DND-41 (cell line): ENCODE results near the gene RHOT1.

Experiments used
- ATAC-seq: fragments of 200-7000 bp; cut with Tn5 transposase; 3 replicates; pipeline ENCODE4 v1.9.1; 2021; ENCODE audit warnings: low read depth; ENCODE audit not compliant: insufficient read depth
- DNase-seq: peaks from one replicate; pipeline ENCODE4 v3.0.0-alpha.2; 2020
- H2AFZ ChIP-seq: 2 replicates; pipeline ENCODE4 v1.6.0; 2012; ENCODE audit warnings: low read depth, low read length
- H3K27ac ChIP-seq: 2 replicates; pipeline ENCODE4 v1.5.1; 2012; ENCODE audit warnings: low read length, inconsistent platforms
- H3K27me3 ChIP-seq: fragments of 200-600 bp; sonication (generic); 2 replicates; pipeline ENCODE4 v1.6.0; 2012; ENCODE audit warnings: low read length, mild to moderate bottlenecking, inconsistent platforms; ENCODE audit not compliant: insufficient read depth, poor library complexity
- H3K36me3 ChIP-seq: 2 replicates; pipeline ENCODE4 v1.5.1; 2012; ENCODE audit warnings: low read length, inconsistent platforms; ENCODE audit not compliant: insufficient read depth
- H3K4me1 ChIP-seq: 2 replicates; pipeline ENCODE4 v1.5.1; 2012; ENCODE audit warnings: mild to moderate bottlenecking, low read length; ENCODE audit not compliant: insufficient read depth
- H3K4me2 ChIP-seq: 2 replicates; pipeline ENCODE4 v1.6.0; 2012; ENCODE audit warnings: mild to moderate bottlenecking, moderate library complexity, low read length, inconsistent platforms; ENCODE audit not compliant: insufficient read depth
- H3K4me3 ChIP-seq, 2 experiments: fragments of 200-600 bp in 1 of 2; shearing (Covaris generic) in 1 of 2; 2 replicates each; pipeline ENCODE4 v1.5.1; 2012 to 2016; ENCODE audit warnings: inconsistent platforms in 2 of 2, low read length in 2 of 2, mild to moderate bottlenecking in 2 of 2, low read depth in 1 of 2, moderate library complexity in 1 of 2
- H3K79me2 ChIP-seq: 2 replicates; pipeline ENCODE4 v1.6.0; 2012; ENCODE audit warnings: low read length, inconsistent platforms; ENCODE audit not compliant: insufficient read depth
- H3K9ac ChIP-seq: 2 replicates; pipeline ENCODE4 v1.6.0; 2012; ENCODE audit warnings: low read depth, mild to moderate bottlenecking, inconsistent platforms, low read length, moderate library complexity
- H3K9me3 ChIP-seq: 2 replicates; pipeline ENCODE4 v1.5.1; 2012; ENCODE audit warnings: low read length, moderate library complexity, mild to moderate bottlenecking, inconsistent platforms; ENCODE audit not compliant: insufficient read depth, severe bottlenecking
- H4K20me1 ChIP-seq: 2 replicates; pipeline ENCODE4 v1.6.0; 2012; ENCODE audit warnings: low read length; ENCODE audit not compliant: insufficient read depth
- EZH2 ChIP-seq: IDR thresholded peaks from 3 replicates; pipeline ENCODE4 v1.6.1; 2012; ENCODE audit warnings: borderline replicate concordance, low read depth, mild to moderate bottlenecking, moderate library complexity, low read length, inconsistent platforms; ENCODE audit not compliant: severe bottlenecking
- TF ChIP-seq, protein P1 (sequence below): IDR thresholded peaks from 2 replicates; pipeline ENCODE4 v1.5.1; 2012; ENCODE audit warnings: borderline replicate concordance, low read length, moderate library complexity, mild to moderate bottlenecking; ENCODE audit not compliant: poor library complexity, severe bottlenecking; ENCODE audit errors: extremely low read depth

The RHOT1 gene

DNA sequence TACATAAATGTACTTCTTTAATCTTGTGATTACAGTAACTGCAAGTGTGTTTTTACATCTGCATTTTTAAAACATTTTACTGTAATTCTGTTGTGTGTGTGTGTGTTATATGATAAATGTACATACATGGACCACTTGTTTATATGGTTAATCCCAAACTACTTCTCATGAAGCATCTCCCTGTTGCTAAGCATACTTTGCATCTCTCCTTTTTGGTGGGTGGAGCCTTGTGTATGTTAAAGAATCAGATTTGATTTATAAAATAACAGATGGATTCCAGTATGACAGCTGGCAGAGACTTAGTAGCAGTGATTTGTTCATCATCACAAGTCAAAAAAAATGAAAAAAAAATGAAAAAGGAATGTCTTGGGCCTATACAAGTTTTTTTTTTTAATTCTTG is 67.3 kb downstream of the RHOT1 start:
- DNase-seq = no peak
- H3K9ac ChIP-seq = no peak overlapping the region
- no peaks in the 10 kb centered on the region for H3K9me3 ChIP-seq
- H3K27ac ChIP-seq = no peak overlapping the region
- H3K27me3 ChIP-seq = no peaks in the 10 kb centered on the region
- no peaks in the 10 kb centered on the region for H3K79me2 ChIP-seq
- no peak overlapping the region for H3K4me3 ChIP-seq
- no peak overlapping the region for H3K4me2 ChIP-seq
- no peak overlapping the region for H2AFZ ChIP-seq
- ATAC-seq = no peak
- peaks cover 38% of the 10 kb centered on the region; the same call in 1 of the 2 replicates for H3K36me3 ChIP-seq
- no peaks in the 10 kb centered on the region for H4K20me1 ChIP-seq
- no peaks in the 10 kb centered on the region for H3K4me1 ChIP-seq
- TF ChIP-seq, protein P1, sequence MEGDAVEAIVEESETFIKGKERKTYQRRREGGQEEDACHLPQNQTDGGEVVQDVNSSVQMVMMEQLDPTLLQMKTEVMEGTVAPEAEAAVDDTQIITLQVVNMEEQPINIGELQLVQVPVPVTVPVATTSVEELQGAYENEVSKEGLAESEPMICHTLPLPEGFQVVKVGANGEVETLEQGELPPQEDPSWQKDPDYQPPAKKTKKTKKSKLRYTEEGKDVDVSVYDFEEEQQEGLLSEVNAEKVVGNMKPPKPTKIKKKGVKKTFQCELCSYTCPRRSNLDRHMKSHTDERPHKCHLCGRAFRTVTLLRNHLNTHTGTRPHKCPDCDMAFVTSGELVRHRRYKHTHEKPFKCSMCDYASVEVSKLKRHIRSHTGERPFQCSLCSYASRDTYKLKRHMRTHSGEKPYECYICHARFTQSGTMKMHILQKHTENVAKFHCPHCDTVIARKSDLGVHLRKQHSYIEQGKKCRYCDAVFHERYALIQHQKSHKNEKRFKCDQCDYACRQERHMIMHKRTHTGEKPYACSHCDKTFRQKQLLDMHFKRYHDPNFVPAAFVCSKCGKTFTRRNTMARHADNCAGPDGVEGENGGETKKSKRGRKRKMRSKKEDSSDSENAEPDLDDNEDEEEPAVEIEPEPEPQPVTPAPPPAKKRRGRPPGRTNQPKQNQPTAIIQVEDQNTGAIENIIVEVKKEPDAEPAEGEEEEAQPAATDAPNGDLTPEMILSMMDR = no peak
- no peak for TF ChIP-seq EZH2

DNA sequence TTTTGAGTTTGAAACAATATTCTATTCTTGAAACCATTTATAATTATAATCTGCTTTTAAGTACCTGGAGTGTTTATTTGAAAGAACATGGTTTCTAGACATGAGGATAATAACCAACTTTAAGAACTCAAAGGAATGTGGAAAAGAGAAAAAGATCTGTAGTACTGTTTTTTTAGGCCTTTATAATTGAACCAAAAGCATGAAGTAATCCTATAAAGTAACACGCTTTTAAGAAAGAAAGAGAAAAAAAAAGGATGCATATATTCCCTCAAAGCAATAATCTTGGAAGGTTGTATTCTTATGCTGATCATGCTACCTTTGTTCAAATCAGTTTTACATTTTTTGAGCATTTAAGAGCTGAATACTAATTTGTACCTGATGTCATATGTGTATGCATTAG is 69.4 kb downstream of the RHOT1 start:
- no peaks in the 10 kb centered on the region for H3K9me3 ChIP-seq
- H3K27ac ChIP-seq = no peak overlapping the region
- H3K4me1 ChIP-seq = no peaks in the 10 kb centered on the region
- TF ChIP-seq EZH2 = no peak
- TF ChIP-seq, protein P1 = no peak
- H3K4me2 ChIP-seq = no peak overlapping the region
- no peaks in the 10 kb centered on the region for H3K79me2 ChIP-seq
- H3K4me3 ChIP-seq = no peak overlapping the region
- peaks cover 39% of the 10 kb centered on the region; the same call in 1 of the 2 replicates for H3K36me3 ChIP-seq
- ATAC-seq = no peak
- no peaks in the 10 kb centered on the region for H3K27me3 ChIP-seq
- no peak overlapping the region for H2AFZ ChIP-seq
- no peaks in the 10 kb centered on the region for H4K20me1 ChIP-seq
- DNase-seq = no peak
- H3K9ac ChIP-seq = no peak overlapping the region

DNA sequence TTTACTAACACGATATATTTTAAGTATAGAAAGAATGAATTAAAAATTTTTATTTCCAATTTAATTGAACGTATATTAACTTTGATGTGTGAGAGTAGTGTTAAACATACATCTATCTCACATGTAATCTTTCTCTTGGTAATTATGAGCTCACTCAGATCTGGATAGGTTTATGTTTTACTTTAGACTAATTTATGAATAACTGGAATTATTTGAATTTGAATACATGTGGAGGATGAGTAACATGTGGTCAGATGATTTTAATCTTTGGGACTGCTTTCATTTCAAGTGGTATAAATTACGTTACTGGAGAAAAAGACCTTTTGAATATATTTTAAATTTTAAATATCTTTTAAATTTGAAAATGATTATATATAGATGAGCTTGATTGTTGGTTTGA is 73.4 kb downstream of the RHOT1 start:
- Histone ChIP-seq H4K20me1 (no peaks in the 10 kb centered on the region), H3K36me3 (peaks cover 14% of the 10 kb centered on the region; the same call in 1 of the 2 replicates), H2AFZ (no peak overlapping the region), H3K4me2 (no peak overlapping the region), H3K4me3 (no peak overlapping the region), H3K9me3 (no peaks in the 10 kb centered on the region), H3K9ac (no peak overlapping the region), H3K4me1 (no peaks in the 10 kb centered on the region), H3K27ac (no peak overlapping the region), H3K27me3 (no peaks in the 10 kb centered on the region), H3K79me2 (no peaks in the 10 kb centered on the region)
- ATAC-seq (no peak), DNase-seq (no peak)
- TF ChIP-seq EZH2 = no peak
- TF ChIP-seq, protein P1 = no peak

DNA sequence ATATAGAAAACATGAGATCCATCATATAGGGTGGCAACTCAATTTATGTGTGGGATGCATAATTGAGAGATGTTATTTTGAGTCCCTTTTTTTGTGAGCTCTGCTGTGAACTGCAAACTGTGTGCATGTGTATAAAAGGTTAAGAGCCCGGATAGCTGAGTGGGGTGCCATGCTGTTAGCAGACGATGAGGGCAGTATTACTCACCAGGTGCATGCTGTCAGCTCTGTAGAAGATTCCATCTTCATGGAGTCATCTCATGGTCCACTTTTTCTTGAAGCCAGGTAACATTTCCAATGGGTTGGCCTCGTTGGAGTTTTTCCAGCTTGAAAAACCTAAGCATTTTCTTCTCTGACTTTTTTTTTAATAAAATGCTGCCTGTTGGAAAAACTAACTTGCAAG is 80.3 kb downstream of the RHOT1 start:
- no peak for DNase-seq
- Histone ChIP-seq H3K79me2 (no peaks in the 10 kb centered on the region), H3K27me3 (no peaks in the 10 kb centered on the region), H3K9ac (no peak overlapping the region), H3K27ac (no peak overlapping the region), H4K20me1 (no peaks in the 10 kb centered on the region), H3K36me3 (peaks cover 3% of the 10 kb centered on the region; the same call in 1 of the 2 replicates), H3K4me1 (no peaks in the 10 kb centered on the region), H3K9me3 (no peaks in the 10 kb centered on the region), H3K4me3 (no peak overlapping the region), H3K4me2 (no peak overlapping the region), H2AFZ (no peak overlapping the region)
- TF ChIP-seq, protein P1 = no peak
- ATAC-seq = no peak
